Adipose tissue (tissue), 3 donors: ENCODE data around the gene VWF. TPM values are rescaled to one million over a fixed set of nuclear protein-coding genes. Genes with fewer than 3 reads are reported as not detected.
"Not testable (repeated sequence)": the region's sequence is repeated elsewhere in the genome, so short reads cannot be mapped to it uniquely, and the experiment has no call there.

Source experiments
- H3K27ac ChIP-seq: one replicate; pipeline ENCODE4 v1.5.1; 2013; ENCODE audit warnings: low read depth, low read length
- WGBS, 3 donors: extraction: QIAGEN DNeasy Blood & Tissue Kit; methylation state at CpG; one replicate each; pipeline ENCODE4 v1.1.7; 2013; 5-methylcytosine and 5-hydroxymethylcytosine counted together
- polyA plus RNA-seq, 3 donors: library from polyadenylated mRNA; stranded (reverse); fragments of 200-250 nt; gene quantifications; one replicate each; pipeline ENCODE4 v1.2.3, GENCODE V29; 2013
- donor health status: healthy with polysubstance abuse.
- donor health status: Bipolar disorder and iron deficiency.
- donor health status: healthy.

VWF gene
- polyA plus RNA-seq, 3 donors, result 41.1 to 243 (median 130) TPM

GRCh38 chr12:6148061-6148460 lies 23.6 kb upstream of the VWF start:
- no peak overlapping the region for H3K27ac ChIP-seq
- WGBS, 3 donors, result 71 to 80% (median 74%) methylated on average over 2 of the region's 2 CpGs

GRCh38 chr12:6146951-6147350 lies 22.5 kb upstream of the VWF start:
- H3K27ac ChIP-seq, result no peak overlapping the region
- WGBS, 3 donors, result 56 to 92% (median 89%) methylated on average over 4 to 5 of the region's 5 CpGs

- no peak overlapping the region for H3K27ac ChIP-seq
- WGBS, 3 donors, result 78 to 94% (median 93%) methylated on average over 7 of the region's 7 CpGs
Measured at GRCh38 chr12:6146509-6146908, 22.0 kb upstream of the VWF start.

GRCh38 chr12:6145564-6145963 lies 21.1 kb upstream of the VWF start:
- no peak overlapping the region for H3K27ac ChIP-seq
- WGBS, 3 donors, result 55 to 87% (median 60%) methylated on average over 8 of the region's 8 CpGs

GRCh38 chr12:6143303-6143675 lies 18.8 kb upstream of the VWF start:
- WGBS, 3 donors, result 74 to 83% (median 75%) methylated on average over 4 of the region's 4 CpGs
- no peak overlapping the region for H3K27ac ChIP-seq

- WGBS, 3 donors, result 76 to 81% (median 79%) methylated on average over 23 to 33 of the region's 35 CpGs
- not testable (repeated sequence) for H3K27ac ChIP-seq
Measured at GRCh38 chr12:6142368-6143302, 18.2 kb upstream of the VWF start.

GRCh38 chr12:6141731-6142367 lies 17.4 kb upstream of the VWF start:
- 68 to 80% (median 74%) methylated on average over 15 to 16 of the region's 16 CpGs for WGBS, 3 donors
- H3K27ac ChIP-seq, result not testable (repeated sequence)

GRCh38 chr12:6140651-6141447 lies 16.4 kb upstream of the VWF start:
- H3K27ac ChIP-seq, result no peak overlapping the region
- 36 to 55% (median 46%) methylated on average over 8 of the region's 8 CpGs for WGBS, 3 donors

GRCh38 chr12:6135071-6135470 lies 10.6 kb upstream of the VWF start:
- H3K27ac ChIP-seq, result no peak overlapping the region
- 42 to 45% (median 44%) methylated on average over 2 of the region's 2 CpGs for WGBS, 3 donors

- 91 to 93% (median 91%) methylated on average over 18 of the region's 18 CpGs for WGBS, 3 donors
- no peak overlapping the region for H3K27ac ChIP-seq
Measured at GRCh38 chr12:6133642-6134041, 9.2 kb upstream of the VWF start.

GRCh38 chr12:6132496-6132895 lies 8.0 kb upstream of the VWF start:
- H3K27ac ChIP-seq, result no peak overlapping the region
- 67 to 100% (median 84%) methylated on average over 6 to 34 of the region's 34 CpGs for WGBS, 3 donors

- no peak overlapping the region for H3K27ac ChIP-seq
- 69 to 76% (median 71%) methylated on average over 3 of the region's 3 CpGs for WGBS, 3 donors
Measured at GRCh38 chr12:6125310-6125608, 789 bp upstream of the VWF start.

GRCh38 chr12:6123258-6123657 lies 1.2 kb downstream of the VWF start:
- H3K27ac ChIP-seq, result no peak overlapping the region
- WGBS, 3 donors, result 68% methylated on average over 9 of the region's 9 CpGs

GRCh38 chr12:6122201-6122600 lies 2.3 kb downstream of the VWF start:
- WGBS, 3 donors, result 77 to 85% (median 81%) methylated on average over 4 of the region's 4 CpGs
- no peak overlapping the region for H3K27ac ChIP-seq

GRCh38 chr12:6120796-6121473 lies 3.5 kb downstream of the VWF start:
- 65 to 77% (median 74%) methylated on average over 20 of the region's 20 CpGs for WGBS, 3 donors
- H3K27ac ChIP-seq, result no peak overlapping the region

- 54 to 79% (median 57%) methylated on average over 9 of the region's 9 CpGs for WGBS, 3 donors
- no peak overlapping the region for H3K27ac ChIP-seq
Measured at GRCh38 chr12:6118891-6119568, 5.4 kb downstream of the VWF start.

GRCh38 chr12:6116471-6117021 lies 7.9 kb downstream of the VWF start:
- no peak overlapping the region for H3K27ac ChIP-seq
- 46 to 51% (median 51%) methylated on average over 14 of the region's 14 CpGs for WGBS, 3 donors

- 78 to 82% (median 81%) methylated on average over 6 of the region's 6 CpGs for WGBS, 3 donors
- no peak overlapping the region for H3K27ac ChIP-seq
Measured at GRCh38 chr12:6115389-6115788, 9.1 kb downstream of the VWF start.
